Uterus (tissue), 2 donors: ENCODE results near the gene ACSM5.

Source experiments
- CTCF ChIP-seq, 4 experiments: fragments of 200-600 bp in 2 of 4; fragments of 450-650 bp in 2 of 4; sonication (generic) in 2 of 4; IDR thresholded peaks; one replicate each; pipeline ENCODE4 v1.5.1; 2016 to 2019; ENCODE audit warnings: antibody characterized with exemption in 4 of 4, mild to moderate bottlenecking in 2 of 4, moderate library complexity in 1 of 4
- POLR2A ChIP-seq, 2 donors: fragments of 450-650 bp; IDR thresholded peaks; one replicate each; pipeline ENCODE4 v1.6.1; 2016; ENCODE audit warnings: antibody characterized with exemption in 2 of 2, mild to moderate bottlenecking in 1 of 2, moderate library complexity in 1 of 2

- TF ChIP-seq POLR2A (IDR thresholded peaks at IDR 0.05) (no peak), CTCF (IDR thresholded peaks at IDR 0.05) (no peak)
Observed at GRCh38 chr16:20397468-20398074, 11.8 kb upstream of the ACSM5 start.
